Muscle layer of colon (tissue), 2 donors: ENCODE results near the gene RRP12.
"Not testable (repeated sequence)": the region's sequence is repeated elsewhere in the genome, so short reads cannot be mapped to it uniquely, and the experiment has no call there.

Experiments used
- H3K27ac ChIP-seq: one replicate; pipeline ENCODE4 v1.7.0; 2013; ENCODE audit warnings: low read depth, mild to moderate bottlenecking, low read length, moderate library complexity
- H3K27me3 ChIP-seq, 2 donors: one replicate each; pipeline ENCODE4 v1.7.0; 2013; ENCODE audit warnings: low read length in 2 of 2, mild to moderate bottlenecking in 2 of 2; ENCODE audit not compliant: insufficient read depth in 2 of 2, control insufficient read depth in 1 of 2
- H3K36me3 ChIP-seq: one replicate; pipeline ENCODE4 v1.7.0; 2013; ENCODE audit warnings: mild to moderate bottlenecking, low read length; ENCODE audit not compliant: insufficient read depth
- H3K4me1 ChIP-seq: one replicate; pipeline ENCODE4 v1.7.0; 2013; ENCODE audit warnings: mild to moderate bottlenecking, low read length; ENCODE audit not compliant: insufficient read depth
- H3K4me3 ChIP-seq, 2 donors: one replicate each; pipeline ENCODE4 v1.7.0; 2013; ENCODE audit warnings: low read length in 2 of 2, low read depth in 1 of 2, mild to moderate bottlenecking in 1 of 2, moderate library complexity in 1 of 2
- H3K9ac ChIP-seq: one replicate; pipeline ENCODE4 v1.7.0; 2013; ENCODE audit warnings: low read length
- H3K9me3 ChIP-seq: one replicate; pipeline ENCODE4 v1.7.0; 2013; ENCODE audit warnings: mild to moderate bottlenecking, low read length
- donor health status: abdominal sarcoma.
- donor health status: Adenocarcinoma of cecum.

Gene RRP12

GRCh38 chr10:97347317-97347716 lies 53.8 kb downstream of the RRP12 start:
- Histone ChIP-seq H3K4me3 (no peak overlapping the region), H3K4me1 (peaks cover 9% of the 10 kb centered on the region), H3K9me3 (no peaks in the 10 kb centered on the region), H3K27me3 (no peaks in the 10 kb centered on the region), H3K36me3 (no peaks in the 10 kb centered on the region), H3K9ac (no peak overlapping the region), H3K27ac (no peak overlapping the region)

GRCh38 chr10:97343664-97344063 lies 57.5 kb downstream of the RRP12 start:
- not testable (repeated sequence) for H3K9ac ChIP-seq

GRCh38 chr10:97341416-97341815 lies 59.7 kb downstream of the RRP12 start:
- H3K9ac ChIP-seq: no peak overlapping the region
- no peaks in the 10 kb centered on the region for H3K36me3 ChIP-seq
- H3K4me1 ChIP-seq: peaks cover 5% of the 10 kb centered on the region
- no peak overlapping the region for H3K4me3 ChIP-seq
- no peak overlapping the region for H3K27ac ChIP-seq
- no peaks in the 10 kb centered on the region for H3K27me3 ChIP-seq
- no peaks in the 10 kb centered on the region for H3K9me3 ChIP-seq

More at GRCh38 chr10:97343664-97344063, 57.5 kb downstream of the RRP12 start:
- H3K4me3 ChIP-seq, H3K27me3 ChIP-seq, H3K9me3 ChIP-seq, H3K36me3 ChIP-seq, H3K27ac ChIP-seq, H3K4me1 ChIP-seq: not testable (repeated sequence)

- H3K4me1 ChIP-seq: peaks cover 5% of the 10 kb centered on the region
- no peak overlapping the region for H3K27ac ChIP-seq
- H3K9me3 ChIP-seq: no peaks in the 10 kb centered on the region
- H3K9ac ChIP-seq: no peak overlapping the region
- no peaks in the 10 kb centered on the region for H3K36me3 ChIP-seq
- no peak overlapping the region for H3K4me3 ChIP-seq
- no peaks in the 10 kb centered on the region for H3K27me3 ChIP-seq
Observed at GRCh38 chr10:97338041-97338440, 63.1 kb downstream of the RRP12 start.

GRCh38 chr10:97336942-97337831 lies 64.0 kb downstream of the RRP12 start:
- no peak overlapping the region for H3K27ac ChIP-seq
- no peaks in the 10 kb centered on the region for H3K9me3 ChIP-seq
- H3K4me1 ChIP-seq: peaks cover 5% of the 10 kb centered on the region
- no peak overlapping the region for H3K4me3 ChIP-seq
- no peak overlapping the region for H3K9ac ChIP-seq
- H3K27me3 ChIP-seq: no peaks in the 10 kb centered on the region
- H3K36me3 ChIP-seq: no peaks in the 10 kb centered on the region

- Histone ChIP-seq H3K9ac (no peak overlapping the region), H3K4me3 (no peak overlapping the region), H3K27ac (no peak overlapping the region), H3K4me1 (peaks cover 8% of the 10 kb centered on the region), H3K36me3 (no peaks in the 10 kb centered on the region), H3K27me3 (no peaks in the 10 kb centered on the region), H3K9me3 (no peaks in the 10 kb centered on the region)
Observed at GRCh38 chr10:97336446-97336845, 64.7 kb downstream of the RRP12 start.

- Histone ChIP-seq H3K27me3 (no peaks in the 10 kb centered on the region), H3K36me3 (no peaks in the 10 kb centered on the region), H3K4me1 (peaks cover 12% of the 10 kb centered on the region), H3K9me3 (no peaks in the 10 kb centered on the region), H3K27ac (no peak overlapping the region), H3K4me3 (no peak overlapping the region), H3K9ac (no peak overlapping the region)
Observed at GRCh38 chr10:97336006-97336405, 65.1 kb downstream of the RRP12 start.

- Histone ChIP-seq H3K9ac (no peak overlapping the region), H3K27me3 (no peaks in the 10 kb centered on the region), H3K4me1 (peaks cover 16% of the 10 kb centered on the region), H3K9me3 (no peaks in the 10 kb centered on the region), H3K27ac (peak overlapping the region; percentile 62), H3K36me3 (no peaks in the 10 kb centered on the region), H3K4me3 (peak overlapping the region; percentile 34 to 63)
Observed at GRCh38 chr10:97335188-97335619, 65.9 kb downstream of the RRP12 start.

GRCh38 chr10:97334370-97335175 lies 66.6 kb downstream of the RRP12 start, which contains the start of gene FRAT2:
Gene FRAT2, minus strand, starts transcription at chr10:97334729. Its CDS starts 157 bp downstream, at chr10:97334572.
- Histone ChIP-seq H3K27ac (peak within 1 kb of the TSS; percentile 94), H3K4me3 (peak within 1 kb of the TSS; percentile 78 to 79), H3K9me3 (no peaks in the 10 kb centered on the region), H3K27me3 (no peaks in the 10 kb centered on the region), H3K4me1 (peaks cover 20% of the 10 kb centered on the region), H3K9ac (peak within 1 kb of the TSS; percentile 77), H3K36me3 (no peaks in the 10 kb centered on the region)

GRCh38 chr10:97333601-97334369 lies 67.4 kb downstream of the RRP12 start:
- H3K9me3 ChIP-seq: no peaks in the 10 kb centered on the region
- H3K9ac ChIP-seq: peak overlapping the region; percentile 77
- H3K4me1 ChIP-seq: peaks cover 20% of the 10 kb centered on the region
- peak overlapping the region; percentile 78 to 79 for H3K4me3 ChIP-seq
- peak overlapping the region; percentile 94 for H3K27ac ChIP-seq
- no peaks in the 10 kb centered on the region for H3K27me3 ChIP-seq
- peaks cover 6% of the 10 kb centered on the region for H3K36me3 ChIP-seq

GRCh38 chr10:97333351-97333600 lies 67.9 kb downstream of the RRP12 start:
- no peaks in the 10 kb centered on the region for H3K9me3 ChIP-seq
- H3K4me3 ChIP-seq: peak overlapping the region; percentile 78 to 79
- peak overlapping the region; percentile 94 for H3K27ac ChIP-seq
- peak overlapping the region; percentile 77 for H3K9ac ChIP-seq
- H3K4me1 ChIP-seq: peaks cover 20% of the 10 kb centered on the region
- H3K27me3 ChIP-seq: no peaks in the 10 kb centered on the region
- H3K36me3 ChIP-seq: peaks cover 11% of the 10 kb centered on the region
